ENCODE results near the gene NEURL4.

DNA sequence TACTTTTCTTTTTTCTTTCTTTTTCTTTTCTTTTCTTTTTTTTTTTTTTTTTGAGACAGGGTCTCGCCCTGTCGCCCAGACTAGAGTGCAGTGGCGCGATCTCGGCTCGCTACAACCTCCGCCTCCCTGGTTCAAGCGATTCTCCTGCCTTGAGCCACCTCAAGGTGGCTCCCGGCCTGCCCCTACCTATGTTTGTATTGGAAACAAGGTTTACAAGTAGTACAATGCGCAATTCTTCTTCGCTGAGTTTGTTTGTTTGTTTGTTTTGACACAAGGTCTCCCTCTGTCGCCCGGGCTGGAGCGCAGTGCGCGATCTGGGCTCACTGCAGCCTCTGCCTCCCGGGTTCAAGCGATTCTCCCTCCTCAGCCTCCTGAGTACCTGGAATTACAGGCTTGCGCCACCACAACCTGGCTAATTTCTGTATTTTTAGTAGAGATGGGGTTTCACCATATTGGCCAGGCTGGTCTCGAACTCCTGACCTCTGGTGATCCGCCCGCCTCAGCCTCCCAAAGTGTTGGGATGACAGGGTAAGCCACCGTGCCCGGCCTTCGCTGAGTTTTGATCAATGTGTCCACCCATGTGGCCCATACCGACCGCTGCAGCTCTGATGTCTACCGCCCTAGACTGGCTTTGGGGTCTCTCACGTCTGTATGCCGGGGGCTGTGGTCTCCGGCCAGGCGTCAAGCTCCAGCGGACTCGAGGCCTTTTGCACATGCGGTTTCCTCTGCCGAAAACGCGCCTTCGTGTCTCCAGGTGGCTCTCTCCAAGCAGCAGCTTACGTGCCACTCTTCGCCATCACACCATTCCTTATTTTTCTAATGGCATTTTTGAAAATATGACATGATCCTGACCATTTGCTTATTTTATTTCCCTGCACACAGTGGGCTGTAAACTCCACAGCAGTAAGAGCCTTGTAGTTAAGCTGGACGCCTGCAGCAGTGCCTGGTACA, 33.6 kb downstream of the NEURL4 start:
- TF ChIP-seq, protein P1, sequence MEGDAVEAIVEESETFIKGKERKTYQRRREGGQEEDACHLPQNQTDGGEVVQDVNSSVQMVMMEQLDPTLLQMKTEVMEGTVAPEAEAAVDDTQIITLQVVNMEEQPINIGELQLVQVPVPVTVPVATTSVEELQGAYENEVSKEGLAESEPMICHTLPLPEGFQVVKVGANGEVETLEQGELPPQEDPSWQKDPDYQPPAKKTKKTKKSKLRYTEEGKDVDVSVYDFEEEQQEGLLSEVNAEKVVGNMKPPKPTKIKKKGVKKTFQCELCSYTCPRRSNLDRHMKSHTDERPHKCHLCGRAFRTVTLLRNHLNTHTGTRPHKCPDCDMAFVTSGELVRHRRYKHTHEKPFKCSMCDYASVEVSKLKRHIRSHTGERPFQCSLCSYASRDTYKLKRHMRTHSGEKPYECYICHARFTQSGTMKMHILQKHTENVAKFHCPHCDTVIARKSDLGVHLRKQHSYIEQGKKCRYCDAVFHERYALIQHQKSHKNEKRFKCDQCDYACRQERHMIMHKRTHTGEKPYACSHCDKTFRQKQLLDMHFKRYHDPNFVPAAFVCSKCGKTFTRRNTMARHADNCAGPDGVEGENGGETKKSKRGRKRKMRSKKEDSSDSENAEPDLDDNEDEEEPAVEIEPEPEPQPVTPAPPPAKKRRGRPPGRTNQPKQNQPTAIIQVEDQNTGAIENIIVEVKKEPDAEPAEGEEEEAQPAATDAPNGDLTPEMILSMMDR (IDR thresholded peaks at IDR 0.05; ENCODE audit: low read depth, low read length) = no peak
- TF ChIP-seq EZH2phosphoT487 (IDR thresholded peaks at IDR 0.05; ENCODE audit: low read depth) = no peak
